SK-N-SH treated with all-trans-retinoic acid at 6 μM for 48 hours (cell line): ENCODE measurements around the gene NDRG3.
"Not testable (repeated sequence)": the region's sequence is repeated elsewhere in the genome, so short reads cannot be mapped to it uniquely, and the experiment has no call there.

Experiments used
- ATAC-seq: fragments of 200-7000 bp; cut with Tn5 transposase; 3 replicates; pipeline ENCODE4 v1.9.1; 2020; ENCODE audit warnings: mild to moderate bottlenecking, moderate library complexity
- CREB5 ChIP-seq: fragments of 250-450 bp; sonication (Bioruptor Pico); IDR thresholded peaks from 2 replicates; pipeline ENCODE4 v1.5.1; 2020; ENCODE audit warnings: low read depth, mild to moderate bottlenecking, moderate library complexity
- CSDC2 ChIP-seq: fragments of 250-450 bp; sonication (Bioruptor Pico); IDR thresholded peaks from 2 replicates; pipeline ENCODE4 v1.5.0; 2020; ENCODE audit warnings: mild to moderate bottlenecking, moderate library complexity
- CSRNP3 ChIP-seq: fragments of 250-450 bp; sonication (Bioruptor Pico); IDR thresholded peaks from 2 replicates; pipeline ENCODE4 v1.5.1; 2021; ENCODE audit warnings: mild to moderate bottlenecking, moderate library complexity
- ISL1 ChIP-seq: fragments of 250-450 bp; sonication (Bioruptor Pico); IDR thresholded peaks from 2 replicates; pipeline ENCODE4 v2.1.2; 2022; ENCODE audit warnings: mild to moderate bottlenecking, moderate library complexity
- OSR1 ChIP-seq: fragments of 250-450 bp; sonication (Bioruptor Pico); IDR thresholded peaks from 2 replicates; pipeline ENCODE4 v1.8.0; 2022; ENCODE audit warnings: moderate library complexity, mild to moderate bottlenecking, inconsistent platforms
- PATZ1 ChIP-seq: fragments of 250-450 bp; sonication (Bioruptor Pico); IDR thresholded peaks from 2 replicates; pipeline ENCODE4 v1.8.0; 2020; ENCODE audit warnings: mild to moderate bottlenecking, moderate library complexity, borderline replicate concordance
- POU6F1 ChIP-seq: fragments of 250-450 bp; sonication (Bioruptor Pico); IDR thresholded peaks from 2 replicates; pipeline ENCODE4 v1.8.0; 2021; ENCODE audit warnings: low read depth, mild to moderate bottlenecking, moderate library complexity, borderline replicate concordance
- PPARA ChIP-seq: fragments of 250-450 bp; sonication (Bioruptor Pico); IDR thresholded peaks from 2 replicates; pipeline ENCODE4 v1.5.0; 2020; ENCODE audit warnings: mild to moderate bottlenecking, borderline replicate concordance
- RARB ChIP-seq: fragments of 250-450 bp; sonication (Bioruptor Pico); IDR thresholded peaks from 2 replicates; pipeline ENCODE4 v1.8.0; 2021; ENCODE audit warnings: mild to moderate bottlenecking, moderate library complexity
- TCF4 ChIP-seq: fragments of 250-450 bp; sonication (Bioruptor Pico); IDR thresholded peaks from 2 replicates; pipeline ENCODE4 v1.8.0; 2021; ENCODE audit warnings: mild to moderate bottlenecking, moderate library complexity, borderline replicate concordance
- TOX ChIP-seq: fragments of 250-450 bp; sonication (Bioruptor Pico); IDR thresholded peaks from 2 replicates; pipeline ENCODE4 v1.8.0; 2021; ENCODE audit warnings: mild to moderate bottlenecking, moderate library complexity, borderline replicate concordance
- TSHZ2 ChIP-seq: fragments of 250-450 bp; sonication (Bioruptor Pico); IDR thresholded peaks from 2 replicates; pipeline ENCODE4 v1.5.0; 2020; ENCODE audit warnings: mild to moderate bottlenecking, moderate library complexity
- ZC3H10 ChIP-seq: fragments of 250-450 bp; sonication (Bioruptor Pico); IDR thresholded peaks from 2 replicates; pipeline ENCODE4 v1.5.1; 2021; ENCODE audit warnings: mild to moderate bottlenecking, moderate library complexity
- ZFP3 ChIP-seq: fragments of 250-450 bp; sonication (Bioruptor Pico); IDR thresholded peaks from 2 replicates; pipeline ENCODE4 v1.5.0; 2020; ENCODE audit warnings: mild to moderate bottlenecking, moderate library complexity
- ZFP30 ChIP-seq: fragments of 450-650 bp; formaldehyde crosslinking; IDR thresholded peaks from 2 replicates; pipeline ENCODE4 v1.5.0; 2022; ENCODE audit warnings: mild to moderate bottlenecking, moderate library complexity
- ZNF8 ChIP-seq: fragments of 450-650 bp; formaldehyde crosslinking; IDR thresholded peaks from 2 replicates; pipeline ENCODE4 v1.5.0; 2020; ENCODE audit warnings: mild to moderate bottlenecking, moderate library complexity

Gene NDRG3

GRCh38 chr20:36608388-36608728 lies 137.5 kb downstream of the NDRG3 start:
- ATAC-seq: not testable (repeated sequence)

GRCh38 chr20:36607586-36608387 lies 138.1 kb downstream of the NDRG3 start:
- TF ChIP-seq TCF4 (CRISPR knock-in tag): no peak
- no peak for TF ChIP-seq ZNF8 (CRISPR knock-in tag)
- TF ChIP-seq OSR1 (CRISPR knock-in tag): no peak
- TF ChIP-seq PPARA (CRISPR knock-in tag): no peak

GRCh38 chr20:36606158-36607066 lies 139.5 kb downstream of the NDRG3 start:
- no peak; the same call in 2 of the 3 replicates for ATAC-seq

More at GRCh38 chr20:36607586-36608387, 138.1 kb downstream of the NDRG3 start:
- no peak for ATAC-seq

More at GRCh38 chr20:36606158-36607066, 139.5 kb downstream of the NDRG3 start:
- TF ChIP-seq TSHZ2 (CRISPR knock-in tag) (no peak), CREB5 (CRISPR knock-in tag) (no peak), ZNF8 (CRISPR knock-in tag) (no peak), CSDC2 (CRISPR knock-in tag) (no peak), PPARA (CRISPR knock-in tag) (no peak), TOX (CRISPR knock-in tag) (no peak), OSR1 (CRISPR knock-in tag) (no peak), RARB (CRISPR knock-in tag) (no peak), PATZ1 (CRISPR knock-in tag) (no peak), ZFP3 (no peak), ZC3H10 (no peak), POU6F1 (no peak), CSRNP3 (CRISPR knock-in tag) (no peak), ISL1 (CRISPR knock-in tag) (no peak), ZFP30 (CRISPR knock-in tag) (no peak)
